NCI-H460 (cell line): ENCODE results near the gene IL32. TPM values are rescaled to one million over a fixed set of nuclear protein-coding genes. Genes with fewer than 3 reads are reported as not detected.

Experiments used
- DNase-seq: peaks from one replicate; pipeline ENCODE4 v3.0.0-alpha.2; 2016; ENCODE audit warnings: low read depth; ENCODE audit errors: extremely low read depth
- polyA plus RNA-seq: library from polyadenylated mRNA; depleted of rRNA; stranded (reverse); fragments of >200 nt; gene quantifications from 2 replicates; pipeline ENCODE4 v1.2.3, GENCODE V29; 2014; cell fraction: nucleus; rRNA removed
- total RNA-seq: library from RNA; depleted of rRNA; stranded (reverse); fragments of >200 nt; shearing (Covaris generic); gene quantifications from 2 replicates; pipeline ENCODE4 v1.2.3, GENCODE V29; 2014; rRNA removed

The IL32 gene, protein sequence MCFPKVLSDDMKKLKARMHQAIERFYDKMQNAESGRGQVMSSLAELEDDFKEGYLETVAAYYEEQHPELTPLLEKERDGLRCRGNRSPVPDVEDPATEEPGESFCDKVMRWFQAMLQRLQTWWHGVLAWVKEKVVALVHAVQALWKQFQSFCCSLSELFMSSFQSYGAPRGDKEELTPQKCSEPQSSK
- total RNA-seq, result 0.38 and 0.47 TPM in 2 replicates
- polyA plus RNA-seq, result 0.32 TPM in 1 of 2 replicates, not detected in the other

DNA sequence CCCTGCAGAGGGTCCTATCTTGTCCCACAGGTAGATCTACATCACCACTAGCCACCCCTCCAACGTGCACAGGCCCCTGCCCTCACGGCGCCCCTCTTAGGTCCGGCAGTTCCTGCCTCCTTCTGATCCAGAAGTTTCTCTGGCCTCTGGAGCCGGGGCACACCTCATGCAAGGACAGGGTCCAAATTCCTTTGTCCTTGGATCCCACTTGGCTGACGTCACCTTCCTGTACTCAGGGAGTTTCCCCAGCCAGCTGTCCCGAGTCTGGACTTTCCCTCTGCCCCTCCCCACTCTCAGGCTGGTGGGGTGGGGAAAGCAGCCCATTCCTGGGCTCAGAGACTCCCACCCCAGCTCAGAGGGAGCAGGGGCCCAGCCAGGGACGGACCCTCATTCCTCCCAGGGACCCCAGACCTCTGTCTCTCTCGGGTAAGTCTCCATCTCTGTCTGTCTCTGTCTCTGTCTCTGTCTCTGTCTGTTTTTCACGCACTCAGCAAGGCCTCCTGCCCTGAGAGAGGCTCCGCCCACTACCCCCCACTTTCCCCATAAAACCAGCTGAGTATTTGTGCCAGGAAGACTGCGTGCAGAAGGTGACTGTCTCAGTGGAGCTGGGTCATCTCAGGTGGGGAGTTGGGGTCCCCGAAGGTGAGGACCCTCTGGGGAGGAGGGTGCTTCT, at the start of gene IL32:
IL32 (plus strand) TSS at position 572 of the 673 bp plus-strand sequence. CDS start 172 bp downstream, outside the sequence.
- no peak for DNase-seq

DNA sequence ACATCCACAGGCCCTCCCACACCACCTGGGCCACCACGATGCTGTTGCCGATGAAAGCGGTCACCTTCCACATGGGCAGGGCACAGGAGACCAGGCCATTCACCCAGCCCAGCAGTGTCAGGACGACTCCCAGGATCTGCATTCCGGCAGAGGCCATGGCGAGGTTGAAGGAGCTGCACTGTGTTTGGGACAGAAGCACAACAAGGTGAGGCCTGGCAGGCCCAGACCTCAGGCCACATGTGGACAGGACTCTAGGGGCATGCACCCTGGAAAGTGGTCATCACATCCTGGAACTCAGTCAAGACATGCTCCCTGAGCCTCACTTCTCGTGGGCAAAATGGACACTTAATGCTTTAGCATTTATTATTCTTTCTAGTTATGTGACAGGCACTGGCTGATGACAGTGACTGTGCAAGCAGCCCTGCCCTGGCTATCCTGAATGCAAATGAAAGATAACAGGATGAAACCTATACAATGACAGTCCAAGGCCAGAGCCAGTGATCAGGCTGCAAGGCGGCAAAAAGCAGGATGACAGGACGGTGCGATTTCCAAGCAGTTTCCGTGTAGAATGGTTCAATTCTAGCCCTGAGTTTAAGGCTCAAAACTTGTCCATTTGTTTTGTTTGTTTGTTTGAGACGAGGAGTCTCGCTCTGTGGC, 49.4 kb upstream of the IL32 start:
- no peak for DNase-seq

DNA sequence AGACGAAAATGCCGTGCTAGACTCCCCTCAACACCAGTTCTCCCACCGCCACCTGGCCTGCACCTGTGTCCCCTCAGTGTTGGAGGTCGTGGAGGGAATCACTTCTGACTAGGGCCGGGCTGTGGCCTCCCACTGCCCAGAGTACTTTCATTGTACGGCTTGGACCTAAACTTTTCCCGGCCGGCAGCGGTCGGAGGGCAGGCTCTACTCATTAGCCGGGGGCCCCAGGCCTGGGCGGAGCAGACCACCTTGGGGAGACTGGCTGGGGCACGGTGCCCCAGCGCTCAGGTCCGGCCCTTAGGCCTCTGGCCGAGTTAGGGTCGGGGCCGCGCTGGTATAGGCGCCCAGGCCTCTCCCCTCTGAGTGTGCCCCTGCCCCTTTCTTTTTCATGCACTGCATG, 48.1 kb upstream of the IL32 start:
- DNase-seq, result no peak

- no peak for DNase-seq
These were observed 47.5 kb upstream of the IL32 start, which contains the start of gene CLDN6 for GRCh38 chr16:3017794-3018506. Gene CLDN6 (minus strand): TSS chr16:3018183. CDS start chr16:3016021, 2,162 bp downstream.

- DNase-seq, result no peak
These were observed 45.7 kb upstream of the IL32 start for GRCh38 chr16:3019594-3020246.

GRCh38 chr16:3020247-3020603, 45.2 kb upstream of the IL32 start, which contains the start of gene TNFRSF12A:
Gene TNFRSF12A (plus strand): TSS chr16:3020368. CDS start chr16:3020398, 30 bp downstream.
- peak; percentile 80 for DNase-seq

DNA sequence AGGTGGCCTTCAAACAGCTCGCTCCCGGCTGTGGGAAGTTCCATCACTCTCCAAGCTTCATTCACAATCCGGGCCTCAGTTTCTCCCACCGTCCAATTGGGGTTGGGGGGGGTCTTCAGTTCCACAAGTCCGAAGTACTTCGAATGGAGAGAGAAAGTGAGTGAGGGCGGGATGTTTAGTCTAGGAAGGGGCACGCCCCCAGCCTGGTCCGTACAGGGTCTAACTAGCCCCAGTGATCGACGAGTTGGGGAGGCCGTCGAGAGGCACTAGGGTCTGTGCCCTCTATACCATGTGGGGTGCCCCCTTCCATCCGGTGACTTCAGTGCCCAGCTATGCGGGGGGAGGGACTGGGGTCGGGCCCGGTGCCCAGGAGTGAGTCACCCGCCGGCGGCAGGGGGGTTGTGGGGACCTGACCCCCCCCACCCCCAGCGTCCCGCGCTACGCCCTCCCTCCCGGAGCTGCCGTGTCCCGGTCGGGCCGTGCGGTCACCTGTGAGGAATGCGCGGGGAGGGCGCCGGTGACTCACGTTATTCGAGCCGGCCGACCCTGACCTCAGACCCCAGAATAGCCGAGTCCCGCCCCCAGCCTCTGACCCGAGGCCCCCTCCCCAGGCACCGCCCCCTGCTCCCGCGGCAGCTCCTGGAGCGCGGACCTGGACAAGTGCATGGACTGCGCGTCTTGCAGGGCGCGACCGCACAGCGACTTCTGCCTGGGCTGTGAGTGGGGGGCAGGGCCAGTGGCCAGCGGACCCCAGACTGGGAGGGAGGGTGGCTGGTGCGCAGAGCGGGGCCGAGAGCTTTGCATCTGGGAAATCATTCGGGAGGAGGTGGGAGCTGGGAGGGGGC, 44.6 kb upstream of the IL32 start:
- peak; percentile 80 for DNase-seq

- DNase-seq, result peak; percentile 79
These were observed 43.8 kb upstream of the IL32 start for GRCh38 chr16:3021449-3022207.

- peak; percentile 90 for DNase-seq
These were observed 43.2 kb upstream of the IL32 start for GRCh38 chr16:3022208-3022683.

GRCh38 chr16:3022684-3023414, 42.6 kb upstream of the IL32 start:
- no peak for DNase-seq

DNA sequence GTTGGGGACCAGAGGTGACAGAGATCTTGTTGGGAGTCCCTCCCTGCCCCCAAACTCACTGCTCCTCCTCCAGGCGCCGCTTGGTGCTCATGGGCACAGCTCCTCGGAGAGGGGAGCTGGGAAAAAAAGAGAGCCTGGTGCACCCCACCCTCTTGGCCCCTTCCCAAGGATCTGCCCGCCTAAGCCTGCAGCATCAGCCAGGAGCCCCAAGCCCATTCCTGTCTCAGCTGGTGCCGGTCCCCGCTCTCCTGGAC, 42.1 kb upstream of the IL32 start:
- peak; percentile 69 for DNase-seq

DNA sequence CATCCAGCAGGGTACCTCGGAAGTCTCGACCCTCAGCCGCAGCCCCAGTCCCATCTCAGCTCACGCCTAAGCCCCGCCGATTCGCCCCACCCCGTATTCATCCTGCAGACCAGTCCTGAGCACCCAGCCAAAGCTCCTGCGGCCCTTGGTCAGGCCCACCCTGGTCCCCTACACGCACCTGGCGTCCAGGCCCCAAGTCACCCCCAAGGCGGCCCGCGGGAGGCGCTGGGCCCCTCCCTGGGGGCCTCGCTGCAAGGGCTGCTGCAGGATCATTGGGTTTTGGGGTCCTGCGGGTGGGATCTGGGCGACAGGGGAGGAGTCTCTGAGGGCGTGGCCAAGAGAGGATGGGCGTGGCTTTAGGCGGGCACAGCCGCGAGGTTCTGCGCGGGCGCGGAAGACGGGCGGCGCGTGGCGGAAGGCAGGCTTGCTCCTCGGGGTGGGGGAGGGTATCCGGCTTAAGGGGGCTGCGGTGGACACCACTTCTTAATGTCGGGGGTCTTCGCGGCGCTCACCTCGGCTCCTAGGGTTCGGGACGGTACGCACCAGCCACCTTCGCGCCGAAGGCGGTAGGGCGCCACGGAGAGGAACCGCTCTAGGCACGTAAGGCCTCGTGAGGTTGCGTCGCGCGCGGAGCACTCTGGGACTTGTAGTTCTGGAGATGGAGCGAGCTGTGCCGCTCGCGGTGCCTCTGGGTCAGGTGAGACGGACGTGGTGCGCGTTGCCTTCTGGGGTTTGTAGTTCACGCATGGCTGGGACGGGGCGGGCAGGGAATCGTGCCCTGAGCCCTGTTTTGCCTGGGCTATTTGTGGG, 41.6 kb upstream of the IL32 start, which contains the start of the genes HCFC1R1 and THOC6:
HCFC1R1 (minus strand) TSS at position 274 of the 810 bp plus-strand sequence; CDS start at position 273, 1 bp downstream.
THOC6 (plus strand) TSS at position 367 of the 810 bp plus-strand sequence; CDS start at position 659, 292 bp downstream.
- DNase-seq, result peak; percentile 97

DNA sequence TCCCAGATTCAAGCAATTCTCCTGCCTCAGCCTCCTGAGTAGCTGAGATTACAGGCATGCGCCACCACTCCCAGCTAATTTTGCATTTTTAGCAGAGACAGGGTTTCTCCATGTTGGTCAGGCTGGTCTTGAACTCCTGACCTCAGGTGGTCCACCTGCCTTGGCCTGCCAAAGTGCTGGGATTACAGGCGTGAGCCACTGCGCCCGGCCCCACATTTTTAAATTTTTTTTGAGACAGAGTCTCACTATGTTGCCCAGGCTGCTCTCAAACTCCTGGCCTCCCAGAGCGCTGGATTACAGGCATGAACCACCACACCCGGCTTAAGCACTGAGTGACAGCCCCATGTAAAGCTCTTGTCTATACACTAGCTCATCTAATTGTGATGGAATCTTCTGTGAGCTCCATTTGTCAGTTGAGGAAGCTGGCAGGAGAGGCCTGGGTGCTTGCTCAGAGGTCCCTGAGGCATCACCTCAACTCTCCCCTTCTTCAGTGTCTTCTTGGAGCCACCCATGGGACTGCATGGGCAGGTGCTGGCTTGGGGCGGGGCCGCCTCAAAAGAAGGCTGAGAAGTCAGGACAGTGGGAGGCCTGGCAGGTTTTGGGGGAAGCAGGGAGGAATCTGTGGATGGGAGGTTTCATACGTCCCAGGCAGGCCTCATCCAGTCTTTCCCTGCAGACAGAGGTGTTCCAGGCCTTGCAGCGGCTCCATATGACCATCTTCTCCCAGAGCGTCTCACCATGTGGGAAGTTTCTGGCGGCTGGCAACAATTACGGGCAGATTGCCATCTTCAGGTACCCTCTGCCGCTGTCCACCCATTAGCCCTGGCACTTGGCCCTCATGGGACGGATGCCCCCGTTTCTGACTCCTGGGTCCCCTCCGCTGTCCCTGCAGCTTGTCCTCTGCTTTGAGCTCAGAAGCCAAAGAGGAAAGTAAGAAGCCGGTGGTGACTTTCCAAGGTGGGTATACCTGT, 40.1 kb upstream of the IL32 start:
- no peak for DNase-seq

DNA sequence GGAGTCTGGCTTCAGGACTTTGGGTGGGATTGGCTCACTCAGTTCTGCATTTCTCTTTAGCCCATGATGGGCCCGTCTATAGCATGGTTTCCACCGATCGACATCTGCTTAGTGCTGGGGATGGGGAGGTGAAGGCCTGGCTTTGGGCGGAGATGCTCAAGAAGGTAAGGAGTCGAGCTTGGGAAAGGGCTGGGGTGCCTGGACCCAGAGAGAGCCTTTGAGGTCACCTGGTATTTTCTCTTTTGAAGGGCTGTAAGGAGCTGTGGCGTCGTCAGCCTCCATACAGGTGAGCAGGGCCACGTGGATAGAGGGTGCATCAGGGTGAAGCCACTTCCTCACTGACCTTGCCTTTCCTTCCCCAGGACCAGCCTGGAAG, 39.4 kb upstream of the IL32 start:
- DNase-seq, result no peak

- DNase-seq, result no peak
These were observed 38.6 kb upstream of the IL32 start for GRCh38 chr16:3026609-3027488.
